Endothelial cell (in vitro differentiated cells): Measurements from ENCODE around the gene TSHZ2. TPM values are rescaled to one million over a fixed set of nuclear protein-coding genes. Genes with fewer than 3 reads are reported as not detected.

Source experiments
- DNase-seq: peaks from one replicate; pipeline ENCODE4 v3.0.0; 2021; ENCODE audit warnings: low spot score
- H3K27ac Mint-ChIP-seq: one replicate; pipeline ENCODE4 v1.8.0; 2021; ENCODE audit warnings: mixed read lengths, inconsistent platforms; ENCODE audit not compliant: unreplicated experiment
- H3K27me3 Mint-ChIP-seq: one replicate; pipeline ENCODE4 v1.8.0; 2021; ENCODE audit warnings: mild to moderate bottlenecking, moderate library complexity, mixed read lengths, inconsistent platforms; ENCODE audit not compliant: unreplicated experiment
- H3K36me3 Mint-ChIP-seq: one replicate; pipeline ENCODE4 v1.8.0; 2021; ENCODE audit warnings: mild to moderate bottlenecking, low read depth, mixed read lengths, inconsistent platforms; ENCODE audit not compliant: unreplicated experiment
- H3K4me1 Mint-ChIP-seq: one replicate; pipeline ENCODE4 v1.8.0; 2021; ENCODE audit warnings: mild to moderate bottlenecking, mixed read lengths, inconsistent platforms; ENCODE audit not compliant: unreplicated experiment
- H3K4me3 Mint-ChIP-seq: one replicate; pipeline ENCODE4 v1.8.0; 2021; ENCODE audit warnings: mild to moderate bottlenecking, mixed read lengths, inconsistent platforms; ENCODE audit not compliant: unreplicated experiment
- H3K9me3 Mint-ChIP-seq: one replicate; pipeline ENCODE4 v1.8.0; 2021; ENCODE audit warnings: mixed read lengths, inconsistent platforms; ENCODE audit not compliant: unreplicated experiment
- total RNA-seq: library from RNA; stranded (reverse); fragmentation: NEBNext Ultra II Directional; extraction: Animal tissue kit (Norgen Biotek cat#: 25700); gene quantifications from one replicate; pipeline ENCODE4 v1.2.1, GENCODE V29; 2021; ENCODE audit not compliant: unreplicated experiment
- TF ChIP-seq, protein P1 (sequence below): fragments of 200-600 bp; sonication (generic); IDR thresholded peaks from one replicate; pipeline ENCODE4 v1.5.0; 2021; ENCODE audit warnings: antibody characterized with exemption; ENCODE audit not compliant: unreplicated experiment

Gene TSHZ2
- total RNA-seq, 1 donor from 2014 or later: 2.3 TPM

DNA sequence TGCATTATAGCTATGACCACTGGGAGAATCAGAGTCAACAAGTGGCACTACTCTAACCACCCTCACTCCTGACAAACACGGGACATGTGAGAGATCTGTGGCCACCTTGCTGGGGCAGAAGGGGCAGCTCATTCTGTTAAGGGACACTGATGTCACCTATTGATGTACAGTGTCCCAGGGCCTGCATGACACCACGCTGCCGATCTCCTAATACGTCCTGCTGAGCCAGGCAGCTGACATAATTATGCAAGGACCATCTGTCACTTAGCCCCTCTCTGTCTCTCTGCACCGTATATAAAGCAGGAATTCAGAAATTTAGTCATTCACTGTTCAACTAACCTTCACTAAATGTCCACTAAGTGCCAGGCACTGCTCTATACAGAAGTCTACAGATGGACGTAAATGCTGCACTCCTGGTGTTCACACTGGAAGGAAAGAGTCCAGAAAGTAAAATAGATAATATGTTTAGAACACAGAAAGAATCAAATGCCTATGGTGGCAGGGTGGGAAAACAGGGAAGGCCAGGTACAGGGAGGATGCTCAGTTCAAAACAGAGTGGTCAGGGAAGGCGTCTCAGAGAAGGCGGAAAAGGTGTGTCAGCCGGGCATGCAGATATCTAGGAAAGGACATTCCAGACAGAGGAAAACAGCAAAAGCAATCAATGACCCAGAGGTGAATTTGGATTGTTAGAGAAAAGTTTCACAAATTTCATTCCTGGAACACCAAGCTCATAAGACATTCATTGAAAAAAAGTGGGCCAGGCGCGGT is 447.7 kb downstream of the TSHZ2 start:
- Mint-ChIP-seq H3K36me3 (no peaks in the 10 kb centered on the region), H3K27me3 (peaks cover 1% of the 10 kb centered on the region), H3K4me1 (no peaks in the 10 kb centered on the region), H3K9me3 (no peaks in the 10 kb centered on the region), H3K4me3 (no peak overlapping the region), H3K27ac (no peak overlapping the region)
- TF ChIP-seq, protein P1, sequence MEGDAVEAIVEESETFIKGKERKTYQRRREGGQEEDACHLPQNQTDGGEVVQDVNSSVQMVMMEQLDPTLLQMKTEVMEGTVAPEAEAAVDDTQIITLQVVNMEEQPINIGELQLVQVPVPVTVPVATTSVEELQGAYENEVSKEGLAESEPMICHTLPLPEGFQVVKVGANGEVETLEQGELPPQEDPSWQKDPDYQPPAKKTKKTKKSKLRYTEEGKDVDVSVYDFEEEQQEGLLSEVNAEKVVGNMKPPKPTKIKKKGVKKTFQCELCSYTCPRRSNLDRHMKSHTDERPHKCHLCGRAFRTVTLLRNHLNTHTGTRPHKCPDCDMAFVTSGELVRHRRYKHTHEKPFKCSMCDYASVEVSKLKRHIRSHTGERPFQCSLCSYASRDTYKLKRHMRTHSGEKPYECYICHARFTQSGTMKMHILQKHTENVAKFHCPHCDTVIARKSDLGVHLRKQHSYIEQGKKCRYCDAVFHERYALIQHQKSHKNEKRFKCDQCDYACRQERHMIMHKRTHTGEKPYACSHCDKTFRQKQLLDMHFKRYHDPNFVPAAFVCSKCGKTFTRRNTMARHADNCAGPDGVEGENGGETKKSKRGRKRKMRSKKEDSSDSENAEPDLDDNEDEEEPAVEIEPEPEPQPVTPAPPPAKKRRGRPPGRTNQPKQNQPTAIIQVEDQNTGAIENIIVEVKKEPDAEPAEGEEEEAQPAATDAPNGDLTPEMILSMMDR: no peak
- DNase-seq: no peak

DNA sequence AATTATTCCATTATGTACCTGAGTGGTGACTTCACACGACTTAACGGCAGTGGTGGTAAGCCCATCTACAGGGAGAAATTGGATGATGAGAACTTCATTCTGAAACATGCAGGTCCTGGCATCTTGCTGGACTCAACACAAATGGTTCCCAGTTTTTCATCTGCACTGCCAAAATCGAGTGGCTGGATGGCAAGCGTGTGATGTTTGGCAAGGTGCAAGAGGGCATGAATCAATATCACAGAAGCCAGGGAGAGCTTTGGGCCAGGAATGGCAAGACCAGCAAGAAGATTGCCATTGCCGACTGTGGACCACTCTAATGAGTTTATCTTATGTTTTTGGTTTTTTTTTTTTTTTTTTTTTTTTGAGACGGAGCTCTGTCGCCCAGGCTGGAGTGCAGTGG is 449.2 kb downstream of the TSHZ2 start:
- no peak overlapping the region for H3K27ac Mint-ChIP-seq
- no peaks in the 10 kb centered on the region for H3K36me3 Mint-ChIP-seq
- peaks cover 2% of the 10 kb centered on the region for H3K4me1 Mint-ChIP-seq
- H3K27me3 Mint-ChIP-seq: peaks cover 1% of the 10 kb centered on the region
- TF ChIP-seq, protein P1: no peak
- no peak for DNase-seq
- H3K4me3 Mint-ChIP-seq: no peak overlapping the region
- H3K9me3 Mint-ChIP-seq: no peaks in the 10 kb centered on the region

DNA sequence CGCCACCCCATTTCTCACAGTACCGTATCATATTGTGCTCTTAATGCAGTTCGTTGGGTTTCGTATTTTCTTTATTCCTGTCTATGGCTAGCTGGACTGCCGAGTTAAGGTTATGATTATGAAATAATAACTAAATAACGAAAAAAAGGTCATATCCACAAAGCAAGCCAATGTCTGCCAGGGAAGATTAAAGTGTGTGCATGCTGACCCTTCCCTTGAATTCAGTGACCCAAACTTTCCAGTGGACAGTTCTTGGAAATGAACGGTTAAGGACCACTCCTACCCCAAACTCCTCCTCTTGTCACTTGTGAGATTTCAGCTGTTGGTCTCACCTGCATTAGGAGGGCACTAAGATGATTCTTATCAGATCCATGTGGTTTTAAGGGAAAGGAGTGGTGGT is 449.9 kb downstream of the TSHZ2 start:
- H3K27ac Mint-ChIP-seq: no peak overlapping the region
- H3K36me3 Mint-ChIP-seq: no peaks in the 10 kb centered on the region
- H3K27me3 Mint-ChIP-seq: peaks cover 1% of the 10 kb centered on the region
- no peaks in the 10 kb centered on the region for H3K9me3 Mint-ChIP-seq
- H3K4me1 Mint-ChIP-seq: peaks cover 5% of the 10 kb centered on the region
- no peak overlapping the region for H3K4me3 Mint-ChIP-seq
- no peak for DNase-seq
- TF ChIP-seq, protein P1: no peak

DNA sequence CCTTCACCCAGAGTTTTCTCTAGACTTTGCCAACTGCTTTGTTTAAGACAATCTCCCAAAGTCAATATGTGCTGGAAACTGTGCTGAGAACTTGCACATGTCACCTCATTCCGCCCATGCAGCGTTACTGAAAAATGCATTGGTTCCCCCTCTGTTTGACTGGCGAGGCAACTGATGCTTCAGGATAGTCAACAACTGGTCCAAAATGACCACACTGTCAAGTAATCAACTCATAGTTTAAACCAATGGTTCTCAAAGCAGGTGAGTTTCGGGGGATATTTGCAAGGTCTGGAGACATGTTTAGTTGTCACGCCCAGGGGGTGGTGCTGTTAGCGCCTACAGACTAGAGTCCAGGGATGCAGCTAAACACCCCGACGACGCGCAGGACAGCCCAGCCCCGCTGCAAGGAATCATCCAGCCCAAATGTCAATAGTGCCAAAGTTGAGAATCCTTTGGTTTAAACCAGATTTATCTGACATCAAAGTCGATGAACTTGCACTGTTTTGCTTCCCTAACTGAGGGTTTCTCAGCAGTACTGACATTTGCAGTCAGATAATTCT is 451.5 kb downstream of the TSHZ2 start:
- no peak overlapping the region for H3K4me3 Mint-ChIP-seq
- no peak for DNase-seq
- no peaks in the 10 kb centered on the region for H3K9me3 Mint-ChIP-seq
- TF ChIP-seq, protein P1: no peak
- H3K4me1 Mint-ChIP-seq: peaks cover 5% of the 10 kb centered on the region
- peaks cover 1% of the 10 kb centered on the region for H3K27me3 Mint-ChIP-seq
- H3K36me3 Mint-ChIP-seq: no peaks in the 10 kb centered on the region
- H3K27ac Mint-ChIP-seq: no peak overlapping the region

DNA sequence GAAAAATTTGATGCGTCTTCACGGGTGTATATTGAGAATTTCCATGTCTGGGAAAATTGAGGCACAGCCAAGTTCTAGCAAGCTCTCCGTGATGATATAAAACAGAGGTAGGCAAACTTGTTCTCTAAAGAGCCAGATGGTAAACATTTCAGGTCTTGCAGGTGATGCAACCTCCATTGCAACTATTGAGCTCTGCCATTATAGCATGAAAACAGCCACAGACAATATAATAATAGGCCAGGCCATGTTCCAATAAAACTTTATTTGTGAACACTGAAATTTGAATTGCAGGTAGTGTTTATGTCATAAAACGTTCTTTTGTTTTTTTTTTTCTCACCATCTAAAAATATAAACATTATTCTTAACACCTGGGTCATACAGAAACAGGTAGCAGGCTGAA is 453.3 kb downstream of the TSHZ2 start:
- Mint-ChIP-seq H3K27ac (no peak overlapping the region), H3K27me3 (peaks cover 1% of the 10 kb centered on the region), H3K9me3 (no peaks in the 10 kb centered on the region), H3K36me3 (no peaks in the 10 kb centered on the region), H3K4me1 (peaks cover 5% of the 10 kb centered on the region), H3K4me3 (no peak overlapping the region)
- TF ChIP-seq, protein P1: no peak
- no peak for DNase-seq
